ENCODE results near the gene FGF18. TPM values are rescaled to one million over a fixed set of nuclear protein-coding genes. Genes with fewer than 3 reads are reported as not detected.
A peak's percentile ranks its signal among the peaks of the same experiment; 100 is the strongest.
"Not testable (repeated sequence)": the region's sequence is repeated elsewhere in the genome, so short reads cannot be mapped to it uniquely, and the experiment has no call there.

The FGF18 gene
- total and polyA plus RNA-seq, 11 donors: 3.4 to 63.0 (median 16.4) TPM

DNA sequence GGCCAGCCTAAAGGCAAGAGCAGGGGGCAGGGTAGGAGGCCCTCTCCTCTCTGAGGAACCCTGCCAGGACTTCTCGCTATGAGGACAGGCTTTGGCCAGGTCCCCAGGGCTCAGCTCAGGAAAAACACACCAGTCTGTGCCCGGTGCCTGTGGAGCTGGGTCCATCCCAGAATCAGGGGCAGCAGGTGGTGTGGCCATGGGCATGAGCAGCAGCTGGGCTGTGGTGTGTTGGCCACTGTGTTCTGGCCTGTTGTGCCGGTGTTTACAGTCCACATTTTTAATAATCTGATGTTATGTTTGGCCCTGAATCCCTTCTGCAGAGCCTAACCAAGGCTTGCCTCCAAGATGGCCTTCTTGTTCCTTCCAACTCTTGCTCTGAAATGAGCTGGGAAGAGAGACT lies 77.0 kb downstream of the FGF18 start:
- no peak overlapping the region for H3K4me3 ChIP-seq
- H3K9me3 ChIP-seq: no peaks in the 10 kb centered on the region
- WGBS, 4 donors: 35 to 53% (median 41%) methylated on average over 2 to 3 of the region's 3 CpGs
- intact Hi-C loops (cut with DNase I): loop anchor here in 1 of 10 donors (10.0 kb wide), 1 partner anchor 78 kb away; no protein-coding TSS in a partner anchor
- no peaks in the 10 kb centered on the region for H3K27me3 ChIP-seq
- ATAC-seq (peak; percentile 17 to 44 (median 28)), DNase-seq (peak in 1 of 5 donors; percentile 52)
- peak overlapping the region in 7 of 12 donors; percentile 25 to 90 (median 37) for H3K27ac ChIP-seq
- H3K36me3 ChIP-seq: no peaks in the 10 kb centered on the region
- peaks cover 2 to 43% (median 24%) of the 10 kb centered on the region in 12 donors for H3K4me1 ChIP-seq
- TF ChIP-seq POLR2A (IDR thresholded peaks at IDR 0.05) (no peak), CTCF (IDR thresholded peaks at IDR 0.05) (no peak)

DNA sequence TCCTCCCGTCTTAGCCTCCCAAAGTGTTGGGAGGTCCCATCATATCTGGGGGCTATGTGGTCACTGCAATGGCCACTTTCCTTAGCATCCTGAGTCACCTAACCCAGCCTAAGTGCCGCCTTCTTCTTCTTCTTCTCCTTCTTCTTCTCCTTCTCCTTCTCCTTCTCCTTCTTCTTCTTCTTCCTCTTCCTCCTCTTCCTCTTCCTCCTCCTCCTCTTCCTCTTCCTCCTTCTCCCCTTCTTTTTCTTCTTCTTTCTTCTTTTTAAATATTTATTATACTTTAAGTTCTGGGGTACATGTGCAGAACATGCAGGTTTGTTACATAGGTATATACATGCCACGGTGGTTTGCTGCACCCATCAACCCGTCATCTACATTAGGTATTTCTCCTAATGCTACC lies 78.0 kb downstream of the FGF18 start:
- H3K4me3 ChIP-seq, H3K36me3 ChIP-seq, DNase-seq, ATAC-seq, H3K27ac ChIP-seq, H3K9me3 ChIP-seq, H3K27me3 ChIP-seq: not testable (repeated sequence)
- H3K4me1 ChIP-seq: peaks cover 2 to 43% (median 24%) of the 10 kb centered on the region in 12 donors
- intact Hi-C loops (cut with DNase I): loop anchor here in 1 of 10 donors (10.0 kb wide), 1 partner anchor 77 kb away; no protein-coding TSS in a partner anchor
- 94 to 97% (median 95%) methylated on average over 4 of the region's 4 CpGs for WGBS, 4 donors

DNA sequence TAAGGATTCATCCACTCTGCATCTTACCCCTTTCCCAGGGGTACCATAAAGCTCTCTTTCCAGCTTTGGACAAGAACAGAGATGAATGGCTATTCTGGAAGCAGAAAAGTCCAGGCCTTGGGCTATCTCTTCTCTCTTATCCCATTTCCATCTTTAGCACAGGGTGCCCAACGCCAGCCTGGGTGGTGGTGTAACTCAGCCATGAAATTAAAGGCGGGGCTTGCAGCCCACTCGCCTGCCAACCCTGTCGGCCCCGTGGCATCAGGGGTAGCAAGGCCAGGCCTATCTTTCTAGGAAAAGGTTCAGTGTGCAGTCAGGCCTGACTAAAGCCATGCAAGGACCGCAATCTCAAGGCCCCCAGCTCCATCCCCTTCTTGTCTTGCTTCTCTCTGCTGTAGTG lies 78.7 kb downstream of the FGF18 start:
- H3K27me3 ChIP-seq: no peaks in the 10 kb centered on the region
- TF ChIP-seq POLR2A (IDR thresholded peaks at IDR 0.05): no peak
- intact Hi-C loops (cut with DNase I): loop anchor here in 1 of 10 donors (10.0 kb wide), 1 partner anchor 77 kb away; no protein-coding TSS in a partner anchor
- ATAC-seq (no peak), DNase-seq (no peak)
- no peak overlapping the region for H3K4me3 ChIP-seq
- WGBS, 4 donors: 77 to 89% (median 82%) methylated on average over 1 to 6 of the region's 6 CpGs
- H3K27ac ChIP-seq: no peak overlapping the region
- no peaks in the 10 kb centered on the region for H3K9me3 ChIP-seq
- peaks cover 2 to 40% (median 24%) of the 10 kb centered on the region in 12 donors for H3K4me1 ChIP-seq
- no peaks in the 10 kb centered on the region for H3K36me3 ChIP-seq

GRCh38 chr5:171499611-171500010 lies 80.2 kb downstream of the FGF18 start:
- DNase-seq (no peak), ATAC-seq (no peak)
- Histone ChIP-seq H3K4me3 (no peak overlapping the region), H3K36me3 (no peaks in the 10 kb centered on the region), H3K27me3 (no peaks in the 10 kb centered on the region), H3K9me3 (no peaks in the 10 kb centered on the region), H3K4me1 (peaks cover 0 to 26% (median 11%) of the 10 kb centered on the region in 12 donors), H3K27ac (no peak overlapping the region)
- intact Hi-C loops (cut with DNase I): loop anchor here in 1 of 10 donors (10.0 kb wide), 1 partner anchor 75 kb away; no protein-coding TSS in a partner anchor
- TF ChIP-seq POLR2A (IDR thresholded peaks at IDR 0.05) (no peak), CTCF (IDR thresholded peaks at IDR 0.05) (no peak)
- 82 to 89% (median 87%) methylated on average over 4 of the region's 4 CpGs for WGBS, 4 donors

GRCh38 chr5:171505473-171506043 lies 86.1 kb downstream of the FGF18 start:
- Histone ChIP-seq H3K27me3 (no peaks in the 10 kb centered on the region), H3K36me3 (no peaks in the 10 kb centered on the region), H3K4me3 (no peak overlapping the region), H3K27ac (no peak overlapping the region), H3K9me3 (no peaks in the 10 kb centered on the region), H3K4me1 (peaks cover 0 to 8% (median 0%) of the 10 kb centered on the region in 12 donors)
- DNase-seq (no peak), ATAC-seq (peak in 3 of 4 donors; percentile 58 to 65 (median 63))
- 58 to 86% (median 62%) methylated on average over 7 of the region's 7 CpGs for WGBS, 4 donors
- intact Hi-C loops (cut with DNase I): no loop called here
- no peak for TF ChIP-seq CTCF (IDR thresholded peaks at IDR 0.05)
- TF ChIP-seq POLR2A (IDR thresholded peaks at IDR 0.05): no peak

Data from heart left ventricle (tissue), 16 donors.